Vagina (tissue), 2 donors: ENCODE measurements around the gene APBA1.

Experiments
- CTCF ChIP-seq, 3 experiments: fragments of 450-650 bp in 2 of 3; fragments of 200-600 bp in 1 of 3; sonication (generic) in 1 of 3; IDR thresholded peaks; one replicate each; pipeline ENCODE4 v1.5.1; 2017 to 2019; ENCODE audit warnings: antibody characterized with exemption in 3 of 3, mild to moderate bottlenecking in 2 of 3, moderate library complexity in 2 of 3
- POLR2AphosphoS5 ChIP-seq, 2 donors: sonication (generic); formaldehyde crosslinking; IDR thresholded peaks; one replicate each; pipeline ENCODE4 v1.9.0; 2017; ENCODE audit warnings: antibody characterized with exemption in 2 of 2, mild to moderate bottlenecking in 2 of 2, low read depth in 1 of 2; ENCODE audit not compliant: insufficient read depth in 1 of 2

DNA sequence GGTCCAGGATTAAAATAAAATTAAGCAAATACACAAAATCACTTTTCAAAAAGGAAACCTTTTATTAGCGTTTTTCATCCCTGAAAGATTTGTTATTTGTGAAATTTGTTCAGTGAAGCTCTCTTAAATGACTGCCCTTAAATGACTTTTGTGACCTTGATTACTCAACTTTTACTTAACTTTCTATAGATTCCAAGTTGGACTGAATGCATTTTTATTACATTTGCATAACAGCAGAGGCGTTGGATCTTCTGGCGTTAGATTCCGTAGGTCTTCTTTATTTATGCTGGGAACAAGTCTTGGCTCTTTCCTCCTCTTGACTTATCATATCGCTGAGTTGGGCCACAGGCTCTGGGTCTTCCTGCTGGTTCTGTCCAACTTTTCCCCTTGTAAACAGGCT is 78.4 kb downstream of the APBA1 start:
- TF ChIP-seq CTCF (IDR thresholded peaks at IDR 0.05), result no peak
- no peak for TF ChIP-seq POLR2AphosphoS5 (IDR thresholded peaks at IDR 0.05; ENCODE audit: insufficient read depth in 1 of 2, low read depth in 1 of 2)
